Activated CD8-positive, alpha-beta memory T cell treated with anti-CD3 and anti-CD28 coated beads for 24 hours (primary cell): ENCODE results near the gene CPN1.
"Not testable (repeated sequence)": the region's sequence is repeated elsewhere in the genome, so short reads cannot be mapped to it uniquely, and the experiment has no call there.

Experiments used
- DNase-seq: peaks from one replicate; pipeline ENCODE4 v3.0.0-alpha.2; 2020

The CPN1 gene

DNA sequence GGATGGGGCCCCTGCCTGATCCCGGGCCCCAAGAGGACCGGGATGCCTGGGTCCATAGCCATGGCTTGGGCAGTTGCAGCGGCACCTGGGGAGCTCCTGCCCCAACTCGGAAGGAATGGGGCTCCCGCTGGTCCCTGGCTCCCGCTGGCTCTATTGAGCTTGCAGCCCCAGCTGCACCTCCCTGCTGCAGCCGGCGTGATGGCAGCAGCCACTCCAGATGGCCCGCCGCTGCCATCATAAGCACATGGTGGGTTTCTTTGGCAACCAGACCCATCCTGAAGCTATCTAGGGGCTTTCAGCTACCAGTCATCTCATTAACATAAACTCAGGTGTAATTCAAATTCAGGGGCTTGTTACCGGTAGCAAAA is 60.8 kb downstream of the CPN1 start:
- DNase-seq = no peak

DNA sequence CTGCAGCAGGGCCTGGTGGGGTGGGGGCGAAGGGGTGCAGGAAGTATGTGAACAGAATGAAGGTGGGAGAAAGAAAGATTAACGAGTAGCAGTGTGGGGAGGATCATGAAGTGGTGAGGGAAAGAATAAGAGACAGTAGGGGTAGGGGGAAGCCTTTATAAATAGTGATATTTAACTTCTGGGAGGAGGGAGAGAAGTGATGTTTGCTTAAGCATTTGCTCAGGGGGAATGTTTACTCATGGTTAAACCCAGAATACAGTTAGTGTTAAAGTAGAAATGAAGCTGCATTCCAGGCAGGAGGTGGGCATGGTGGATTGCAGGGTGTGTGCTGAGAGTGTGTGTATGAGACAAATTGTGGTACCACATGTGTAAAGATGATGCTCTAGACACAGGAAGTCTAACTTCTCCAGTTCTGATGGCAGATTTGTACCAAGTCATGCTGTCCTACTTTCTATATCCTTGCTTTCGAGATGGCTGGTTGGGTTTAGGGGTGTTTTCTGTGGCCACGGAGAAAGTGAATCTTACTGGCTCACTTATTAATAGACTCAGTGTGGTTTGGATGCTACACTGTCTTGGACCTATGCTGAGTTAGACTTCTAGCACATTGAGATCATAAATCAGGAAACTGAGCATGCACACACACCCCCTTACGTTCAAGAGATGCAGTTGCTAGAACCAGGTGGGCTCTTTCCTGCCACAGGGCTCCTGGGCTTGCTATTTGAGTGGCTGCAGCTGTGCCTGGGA is 61.4 kb downstream of the CPN1 start:
- no peak for DNase-seq

DNA sequence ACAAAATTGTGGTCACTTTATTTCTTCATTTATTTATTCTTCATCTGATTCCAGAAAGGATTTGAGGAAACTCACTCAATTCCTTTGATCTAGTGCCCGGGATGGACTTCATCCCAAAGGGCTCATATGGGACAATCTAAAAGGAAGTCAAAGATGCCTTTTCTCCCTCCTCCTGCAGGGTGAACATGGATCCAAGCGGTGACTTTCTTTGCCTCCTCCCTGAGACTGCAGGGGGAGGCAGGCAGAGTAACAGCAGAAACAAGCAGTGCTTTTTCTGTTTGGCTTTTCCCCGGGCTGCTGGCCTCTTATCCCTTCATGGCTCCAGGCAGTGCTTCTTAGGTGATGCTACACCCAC is 61.9 kb downstream of the CPN1 start:
- no peak for DNase-seq

DNA sequence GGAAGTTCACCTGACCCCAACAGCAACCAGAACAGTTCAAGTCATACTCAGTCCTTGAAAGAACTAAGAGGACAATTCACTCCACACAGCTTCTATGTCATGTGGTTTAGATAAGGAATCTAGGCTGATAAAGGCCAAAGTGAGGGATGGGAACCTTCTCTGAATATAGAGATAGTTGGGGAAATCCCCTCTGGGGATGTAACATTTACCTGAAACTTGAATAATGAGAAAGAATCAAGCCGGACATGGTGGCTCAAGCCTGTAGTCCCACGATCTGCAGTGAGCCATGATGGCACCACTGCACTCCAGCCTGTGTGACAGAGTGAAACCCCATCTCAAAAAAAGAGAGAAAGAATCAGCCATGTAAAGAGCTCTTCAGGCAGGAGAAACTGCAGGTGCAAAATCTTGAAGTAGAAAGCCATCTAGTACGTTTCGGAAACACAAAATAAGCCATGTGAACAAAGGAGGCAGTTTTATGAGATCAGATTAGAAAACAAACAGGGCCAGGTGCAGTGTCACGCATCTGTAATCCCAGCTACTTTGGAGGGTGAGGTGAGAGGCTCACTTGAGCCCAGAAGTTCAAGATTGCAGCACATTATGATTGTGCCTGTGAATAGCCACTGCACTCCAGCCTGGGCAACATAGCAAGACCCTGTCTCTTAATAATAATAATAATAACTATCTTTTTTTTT is 67.5 kb downstream of the CPN1 start:
- no peak for DNase-seq

DNA sequence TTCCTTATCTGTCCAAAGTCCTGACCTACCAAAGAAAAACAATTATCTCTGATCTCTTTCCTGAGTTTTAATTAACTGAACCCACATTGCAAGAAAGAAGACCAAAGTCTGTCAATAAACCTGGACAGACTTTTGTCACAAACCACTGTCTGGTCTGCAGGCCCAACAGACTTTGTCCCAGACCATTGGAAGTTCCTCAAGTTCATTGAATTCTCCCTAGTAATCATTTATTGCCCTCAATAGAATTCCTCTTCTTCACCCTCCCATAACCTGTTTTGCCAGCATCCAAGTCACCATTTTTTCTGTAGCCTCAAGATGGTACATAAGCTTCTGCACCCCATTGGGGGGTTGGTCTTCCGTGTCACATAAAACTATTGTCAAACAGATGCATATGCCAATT is 68.0 kb downstream of the CPN1 start:
- no peak for DNase-seq

DNA sequence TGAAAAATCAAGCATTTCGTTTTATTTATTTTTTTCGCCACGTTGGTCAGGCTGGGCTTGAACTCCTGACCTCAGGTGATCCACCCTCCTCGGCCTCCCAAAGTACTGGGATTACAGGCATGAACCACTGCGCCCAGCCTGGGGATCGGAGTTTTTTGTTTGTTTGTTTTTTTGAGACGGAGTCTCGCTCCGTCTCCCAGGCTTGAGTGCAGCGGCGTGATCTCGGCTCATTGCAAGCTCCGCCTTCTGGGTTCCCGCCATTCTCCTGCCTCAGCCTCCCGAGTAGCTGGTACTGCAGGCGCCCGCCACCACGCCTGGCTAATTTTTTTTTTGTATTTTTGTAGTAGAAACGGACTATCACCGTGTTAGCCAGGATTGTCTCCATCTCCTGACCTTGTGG is 69.8 kb downstream of the CPN1 start:
- not testable (repeated sequence) for DNase-seq

DNA sequence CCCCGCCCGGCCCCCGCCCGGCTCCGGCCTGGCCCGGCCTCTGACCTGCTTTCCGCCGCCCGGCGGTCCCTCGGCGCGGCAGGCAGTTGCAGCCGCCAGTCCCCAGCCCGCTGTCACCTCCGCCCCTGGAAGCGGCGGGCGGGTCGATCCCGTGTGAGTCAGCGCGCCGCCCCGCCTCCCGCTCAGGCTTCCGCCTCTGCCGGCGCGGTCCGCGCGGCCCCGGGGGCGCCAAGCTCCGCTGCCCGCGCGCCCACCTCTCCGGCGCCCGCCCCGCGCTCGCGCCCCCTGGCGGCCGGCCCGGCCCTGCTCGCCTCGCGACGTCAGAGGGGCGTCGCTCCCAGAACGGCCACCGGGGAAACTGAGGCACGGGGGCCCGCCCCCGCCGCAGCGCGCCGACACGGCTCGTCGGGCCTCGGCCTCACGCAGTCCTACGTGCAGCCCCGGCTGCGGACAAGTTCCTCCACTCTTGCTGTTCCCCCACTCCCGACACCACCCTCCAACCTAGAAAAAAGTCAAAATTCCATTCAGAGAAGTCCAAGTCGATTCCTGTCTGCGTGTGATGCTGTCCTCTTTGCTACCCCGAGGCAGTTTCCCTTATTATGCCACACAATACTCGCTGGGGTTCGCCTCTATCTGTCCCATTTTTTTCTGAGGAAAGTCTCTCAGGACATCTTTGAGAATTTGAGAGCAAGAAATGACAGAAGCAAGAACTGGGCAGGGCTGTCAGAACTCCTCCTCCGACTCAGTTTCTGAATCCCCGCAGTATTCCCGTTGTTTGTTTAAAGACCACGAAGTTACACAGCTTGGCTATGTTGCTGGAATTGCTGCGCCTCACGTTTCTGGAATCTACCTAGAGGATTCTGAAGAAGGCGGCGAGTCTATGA is 71.6 kb downstream of the CPN1 start, which contains the start of gene DNMBP:
Gene DNMBP, minus strand, starts transcription at position 155 of the 884 bp plus-strand sequence. CDS start 37,823 bp downstream, outside the sequence.
- peak; percentile 91 for DNase-seq

DNA sequence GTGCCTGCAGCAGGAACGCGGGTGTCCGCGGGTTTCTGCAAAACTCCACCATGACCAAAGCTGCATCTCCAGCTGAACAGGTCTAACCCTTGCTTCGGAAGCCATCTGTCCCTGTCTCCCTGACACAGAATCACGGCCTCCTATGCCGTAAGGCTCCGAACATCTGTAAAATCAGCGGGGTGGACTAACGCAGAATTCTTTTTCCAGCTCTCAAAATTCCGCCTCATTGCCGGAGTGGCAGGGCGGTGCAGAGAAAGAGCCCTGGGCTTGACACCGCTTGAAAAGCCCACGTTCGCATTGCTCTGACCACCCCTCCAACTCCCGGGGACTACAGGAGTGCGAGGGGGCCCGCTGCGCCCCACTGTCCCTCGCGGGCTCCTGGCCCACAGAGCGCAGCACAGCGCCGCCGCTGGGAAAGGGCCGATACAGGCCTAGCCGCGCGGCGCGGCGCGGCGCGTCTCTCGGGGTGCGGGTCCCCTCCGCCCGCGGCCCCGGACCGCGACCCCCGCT is 72.3 kb downstream of the CPN1 start:
- no peak for DNase-seq

DNA sequence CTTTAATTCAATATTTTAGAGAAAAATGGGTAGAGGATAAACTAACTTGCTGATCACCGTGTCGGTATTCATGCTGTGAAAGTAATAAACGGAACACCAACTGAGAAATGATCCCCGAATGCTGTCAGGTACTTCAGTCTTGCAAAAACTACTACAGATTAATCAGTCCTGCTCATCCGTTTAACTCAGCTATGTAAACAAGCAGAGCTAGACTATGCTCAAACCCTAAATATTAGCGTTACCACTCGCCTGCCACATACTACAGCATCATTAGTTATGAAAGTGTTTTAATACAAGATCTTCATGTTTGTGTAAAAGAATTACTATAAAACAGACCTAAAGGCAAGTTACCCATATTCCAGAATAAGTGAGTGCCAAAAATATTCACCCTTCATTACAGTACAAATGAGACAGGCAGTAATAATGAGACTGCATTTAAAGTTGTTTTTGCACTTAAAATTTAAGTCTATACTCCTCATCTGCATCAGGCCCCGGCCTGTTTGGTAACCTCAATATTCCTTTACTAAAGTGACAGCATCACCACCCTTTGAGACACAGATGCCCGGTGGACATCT is 72.9 kb downstream of the CPN1 start:
- no peak for DNase-seq

DNA sequence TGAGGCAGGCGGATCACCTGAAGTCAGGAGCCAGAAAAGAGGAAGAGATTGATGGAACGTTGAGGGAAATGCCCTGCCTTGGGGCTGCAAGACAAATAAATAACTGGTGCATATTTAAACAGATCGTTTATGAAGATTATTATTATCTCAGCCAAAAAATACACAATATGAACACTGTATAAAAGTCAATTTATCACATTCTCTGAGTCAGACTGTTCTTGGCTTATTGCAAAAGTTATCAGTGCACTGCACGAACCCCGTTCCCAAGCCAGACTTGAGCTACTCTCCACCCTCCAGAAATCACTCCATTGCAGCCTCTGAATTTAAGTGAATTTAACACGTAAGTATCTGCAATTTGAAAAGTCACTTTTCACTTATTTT is 73.5 kb downstream of the CPN1 start:
- no peak for DNase-seq

DNA sequence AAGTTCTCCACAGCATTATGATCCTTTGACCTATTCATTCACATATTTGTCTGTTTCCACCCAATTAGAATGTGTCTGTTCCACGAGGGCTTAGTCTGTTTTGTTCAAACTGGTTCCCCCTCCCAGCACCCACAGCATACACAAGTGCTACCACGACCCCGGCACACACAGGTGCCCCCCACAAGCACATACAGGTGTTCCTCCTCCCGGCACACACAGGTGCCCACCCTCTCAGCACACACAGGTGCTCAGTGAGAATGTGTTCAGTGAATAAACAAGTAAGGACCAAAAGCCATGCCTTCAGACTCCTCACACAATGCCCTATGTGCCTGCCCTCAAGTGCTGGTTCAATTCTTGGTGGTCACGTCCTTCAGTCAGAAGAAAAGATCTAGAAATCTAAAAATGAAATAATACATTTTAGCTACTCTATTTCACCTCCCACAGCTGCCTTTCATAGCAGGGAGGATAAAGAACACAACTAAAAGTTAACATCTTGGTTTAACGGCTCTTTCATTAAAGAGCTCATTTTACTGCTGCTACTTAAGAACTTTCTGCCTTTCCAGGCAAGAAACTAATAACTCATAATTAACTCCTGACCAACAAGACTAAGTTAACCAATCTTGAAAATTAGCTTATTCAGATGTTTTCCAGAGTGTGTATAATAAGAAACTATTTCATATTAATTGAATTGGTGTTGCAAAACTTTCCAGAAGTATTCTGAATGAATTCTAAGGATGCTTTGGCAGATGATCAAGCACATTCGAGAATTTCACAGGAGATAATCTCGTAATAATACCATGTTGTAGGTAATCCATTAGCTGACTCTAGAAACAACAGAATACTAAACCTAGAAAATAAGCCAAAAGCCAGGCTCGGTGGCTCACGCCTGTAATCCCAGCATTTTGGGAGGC is 74.2 kb downstream of the CPN1 start:
- DNase-seq = no peak

DNA sequence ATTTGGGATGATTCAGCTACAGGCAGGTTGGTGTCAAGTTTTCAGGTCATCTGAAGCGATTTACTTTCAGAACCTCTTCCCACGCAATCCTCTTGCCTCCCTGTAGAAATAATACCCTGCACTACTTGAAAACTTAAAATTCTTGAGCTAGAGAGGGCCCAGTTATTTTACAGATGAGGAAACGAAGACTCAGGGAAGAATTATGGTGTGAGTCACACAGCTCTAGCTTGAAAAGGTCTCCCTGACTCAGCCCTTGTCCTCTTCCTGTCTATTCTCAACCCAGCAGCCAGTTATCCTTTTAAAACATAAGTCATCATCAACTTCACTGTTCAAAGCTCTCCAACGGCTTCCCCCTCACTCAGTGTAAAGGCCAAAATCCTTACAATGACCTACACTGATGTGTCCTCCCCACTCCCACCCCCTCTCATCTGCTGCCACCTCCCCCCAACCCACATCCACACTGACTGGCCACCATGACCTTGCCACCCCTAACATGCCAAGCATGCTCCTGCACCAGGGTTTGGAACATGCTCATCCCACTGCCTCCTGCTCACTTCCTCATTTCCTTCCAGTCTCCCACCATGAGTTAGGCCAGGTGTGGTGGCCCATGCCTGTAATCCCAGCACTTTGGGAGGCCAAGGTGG is 75.3 kb downstream of the CPN1 start:
- DNase-seq = no peak

DNA sequence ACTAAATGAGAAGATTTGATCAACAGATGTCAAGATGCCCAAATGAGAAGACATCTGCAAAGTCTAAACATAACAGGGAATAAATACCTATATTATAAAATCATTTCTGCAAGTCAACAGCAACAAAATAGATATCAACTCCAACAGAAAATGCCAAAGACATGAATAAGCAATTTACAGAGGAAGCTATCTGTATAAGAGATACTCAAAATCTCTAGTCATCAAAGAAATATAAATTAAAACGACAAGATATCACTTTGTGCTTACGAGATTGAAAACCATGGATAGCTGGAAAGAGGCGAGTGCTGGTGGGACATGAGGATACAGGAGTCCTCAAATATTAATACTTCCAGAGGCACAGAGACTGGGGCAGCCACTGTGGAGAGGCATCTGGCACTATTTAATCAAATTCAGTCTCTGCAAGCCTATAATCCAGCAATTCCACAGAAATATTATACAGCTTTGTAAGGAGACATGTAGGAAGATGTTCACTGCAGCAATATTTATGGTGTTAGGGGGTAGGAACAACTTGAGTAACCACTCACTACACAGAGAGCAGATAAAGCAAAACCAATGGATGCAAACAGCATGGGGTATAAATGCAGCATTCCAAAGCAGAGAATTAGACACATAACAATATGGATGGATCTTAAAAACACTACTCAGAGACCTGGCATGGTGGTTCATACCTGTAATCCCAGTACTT is 76.7 kb downstream of the CPN1 start:
- DNase-seq = no peak

DNA sequence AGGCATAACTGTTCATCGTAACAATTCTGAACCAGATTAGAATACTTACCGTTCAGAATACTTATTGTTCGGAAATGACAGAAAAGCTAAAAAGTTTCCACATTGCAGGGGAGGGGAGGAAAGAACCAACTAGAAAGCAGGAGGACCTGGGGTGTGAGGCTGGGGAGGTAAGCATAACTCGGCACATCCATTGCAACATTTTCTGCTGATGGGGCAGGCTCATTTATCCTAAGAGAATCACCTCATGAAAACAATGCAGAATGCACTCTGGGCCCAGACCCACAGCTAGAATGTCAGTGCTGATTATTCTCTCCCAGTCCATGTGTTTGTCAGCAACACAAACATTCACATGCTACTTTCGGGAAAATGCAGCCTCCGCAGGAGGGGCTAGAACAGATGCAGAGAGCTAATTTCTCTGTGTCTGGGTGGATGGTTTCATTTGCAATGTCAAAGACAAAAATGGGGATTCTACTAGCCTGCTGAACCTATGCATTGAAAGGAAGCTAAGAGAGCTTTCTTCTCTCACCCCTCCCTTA is 81.5 kb downstream of the CPN1 start:
- no peak for DNase-seq

DNA sequence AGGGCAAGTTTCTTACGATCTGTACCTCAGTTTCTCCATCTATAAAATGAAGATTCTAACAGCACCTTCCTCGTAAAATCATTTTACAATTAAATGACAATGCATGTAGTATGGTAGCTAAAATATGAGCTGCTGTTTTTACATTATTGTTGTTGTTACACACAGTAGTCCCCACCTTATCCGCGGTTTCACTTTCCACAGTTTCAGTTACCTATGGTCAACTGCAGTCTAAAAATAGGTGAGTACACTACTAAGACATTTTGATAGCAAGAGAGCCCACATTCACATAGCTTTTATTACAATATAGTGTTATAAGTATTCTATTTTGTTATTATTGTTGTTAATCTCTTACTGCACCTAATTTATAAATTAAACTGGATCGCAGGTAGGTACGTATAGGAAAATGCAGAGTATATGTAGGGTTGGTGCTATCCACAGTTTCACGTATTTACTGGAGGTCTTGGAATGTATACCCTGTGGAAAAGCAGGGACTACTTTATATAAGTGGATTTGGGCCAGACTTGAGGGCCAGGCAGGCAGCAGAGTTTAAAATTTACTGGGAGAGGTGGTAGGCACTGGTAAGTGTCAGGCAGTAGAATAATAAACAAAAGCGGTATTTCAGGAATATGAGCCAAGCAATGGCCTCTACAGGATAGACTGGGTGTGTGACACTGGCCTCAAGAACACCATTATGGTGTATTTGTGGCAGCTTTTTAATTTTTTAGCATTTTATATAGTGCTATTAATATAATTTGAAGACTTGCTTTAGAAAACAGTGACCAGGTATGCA is 82.2 kb downstream of the CPN1 start:
- DNase-seq = no peak

DNA sequence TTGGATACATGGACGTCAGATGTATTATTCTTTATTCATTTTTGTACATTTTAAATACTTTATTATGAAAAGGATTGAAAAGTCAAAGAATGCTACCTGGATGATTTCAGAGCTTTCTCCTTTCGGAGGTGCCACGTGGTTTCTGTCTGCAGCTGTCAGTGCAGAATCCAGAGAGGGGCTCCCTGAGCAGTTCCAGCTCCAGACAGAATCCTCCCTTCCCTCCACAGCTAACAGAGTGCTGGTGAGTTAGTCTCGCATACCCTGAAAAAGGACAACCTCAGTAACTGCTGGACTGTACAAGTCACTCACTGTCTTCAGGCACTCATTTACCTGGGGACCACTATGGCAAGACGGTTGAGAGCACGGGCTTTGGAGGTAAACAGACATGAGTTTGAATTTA is 82.8 kb downstream of the CPN1 start:
- no peak for DNase-seq

DNA sequence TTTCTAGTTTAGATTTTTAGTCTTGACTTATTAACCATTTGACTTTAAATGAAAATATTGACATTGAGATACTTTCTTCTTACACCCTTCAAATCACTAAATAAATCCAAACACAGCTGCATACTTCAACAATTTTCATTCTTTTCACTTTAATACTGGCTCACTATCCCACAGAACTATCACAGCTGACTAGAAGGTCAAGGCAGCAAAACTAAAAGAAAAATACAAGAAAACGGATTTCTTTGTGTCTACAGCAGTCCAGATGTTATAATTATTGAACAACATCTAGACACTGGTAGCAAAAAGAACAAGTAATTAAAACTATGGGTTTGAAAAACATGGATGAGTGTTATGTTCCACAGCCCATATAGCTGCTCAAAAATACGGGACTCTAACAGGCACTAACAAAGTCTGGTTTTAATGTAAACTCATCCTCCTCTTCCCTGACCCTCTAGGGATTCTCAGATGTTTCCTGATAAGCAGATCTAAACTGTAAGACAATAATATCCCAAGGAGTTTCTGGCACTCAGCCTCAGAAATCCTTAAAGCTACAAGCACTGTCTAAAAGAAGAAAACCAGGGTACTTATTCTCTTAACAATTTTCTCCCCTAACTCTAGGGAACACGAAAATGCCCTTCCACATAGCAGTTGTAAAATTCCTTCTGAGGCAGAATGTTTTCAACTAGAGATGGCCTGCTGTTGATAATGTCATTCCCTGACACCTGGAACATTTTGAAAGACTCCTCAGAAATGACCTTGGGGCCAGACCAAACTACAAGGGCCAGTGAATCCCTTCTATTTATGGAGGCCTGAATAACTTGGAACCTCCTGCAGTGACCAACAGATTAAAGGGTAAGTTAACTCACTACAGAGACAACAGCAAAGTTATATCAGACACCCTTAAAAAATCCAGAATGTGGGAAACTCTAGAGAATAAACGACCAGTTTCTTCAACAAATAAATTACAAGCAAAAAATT is 84.7 kb downstream of the CPN1 start:
- DNase-seq = no peak

DNA sequence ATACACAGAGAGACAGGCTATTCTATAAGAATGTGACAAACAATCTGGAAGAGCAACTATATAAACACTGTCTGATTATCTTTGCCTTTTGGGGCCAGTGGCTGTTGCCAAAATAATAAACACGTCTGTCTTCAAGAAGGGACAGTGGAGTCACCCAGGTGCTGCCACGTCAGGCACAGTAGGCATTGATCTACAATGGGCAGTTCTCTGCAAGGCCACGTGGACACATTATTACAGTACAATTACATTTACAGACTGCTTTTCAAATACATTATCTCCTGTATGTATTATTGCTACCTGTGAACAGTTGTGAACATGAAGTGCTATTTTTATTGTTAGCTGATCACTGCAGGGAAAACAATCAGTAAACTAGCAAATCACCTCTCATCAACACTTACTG is 86.0 kb downstream of the CPN1 start:
- no peak for DNase-seq
